GM12873 (cell line): ENCODE measurements around the gene SYNJ1.

Experiments used
- TF ChIP-seq, protein P1 (sequence below): IDR thresholded peaks from 2 replicates; pipeline ENCODE4 v1.5.1; 2012; ENCODE audit warnings: low read depth, mild to moderate bottlenecking, moderate library complexity, low read length, control low read depth; ENCODE audit not compliant: insufficient read depth; ENCODE audit errors: missing control alignments

The SYNJ1 gene

DNA sequence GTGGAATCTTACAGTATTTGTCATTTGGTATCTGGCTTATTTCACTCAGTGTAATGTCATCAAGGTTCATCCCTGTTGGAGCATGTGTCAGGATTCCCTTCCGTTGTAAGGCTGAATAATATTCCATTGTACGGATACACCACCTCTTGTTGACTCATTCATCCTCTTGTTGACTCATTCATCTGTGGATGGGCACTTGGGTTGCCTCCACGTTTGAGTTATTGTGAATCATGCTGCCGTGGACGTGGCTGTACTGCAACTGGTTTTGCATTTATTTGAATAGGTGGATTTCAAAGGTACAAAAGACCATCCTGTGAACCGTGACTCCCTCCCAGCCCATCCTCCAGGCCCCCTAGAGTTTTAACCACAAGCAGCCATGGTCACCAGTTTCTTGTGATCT lies 130.6 kb downstream of the SYNJ1 start:
- TF ChIP-seq, protein P1, sequence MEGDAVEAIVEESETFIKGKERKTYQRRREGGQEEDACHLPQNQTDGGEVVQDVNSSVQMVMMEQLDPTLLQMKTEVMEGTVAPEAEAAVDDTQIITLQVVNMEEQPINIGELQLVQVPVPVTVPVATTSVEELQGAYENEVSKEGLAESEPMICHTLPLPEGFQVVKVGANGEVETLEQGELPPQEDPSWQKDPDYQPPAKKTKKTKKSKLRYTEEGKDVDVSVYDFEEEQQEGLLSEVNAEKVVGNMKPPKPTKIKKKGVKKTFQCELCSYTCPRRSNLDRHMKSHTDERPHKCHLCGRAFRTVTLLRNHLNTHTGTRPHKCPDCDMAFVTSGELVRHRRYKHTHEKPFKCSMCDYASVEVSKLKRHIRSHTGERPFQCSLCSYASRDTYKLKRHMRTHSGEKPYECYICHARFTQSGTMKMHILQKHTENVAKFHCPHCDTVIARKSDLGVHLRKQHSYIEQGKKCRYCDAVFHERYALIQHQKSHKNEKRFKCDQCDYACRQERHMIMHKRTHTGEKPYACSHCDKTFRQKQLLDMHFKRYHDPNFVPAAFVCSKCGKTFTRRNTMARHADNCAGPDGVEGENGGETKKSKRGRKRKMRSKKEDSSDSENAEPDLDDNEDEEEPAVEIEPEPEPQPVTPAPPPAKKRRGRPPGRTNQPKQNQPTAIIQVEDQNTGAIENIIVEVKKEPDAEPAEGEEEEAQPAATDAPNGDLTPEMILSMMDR = no peak

DNA sequence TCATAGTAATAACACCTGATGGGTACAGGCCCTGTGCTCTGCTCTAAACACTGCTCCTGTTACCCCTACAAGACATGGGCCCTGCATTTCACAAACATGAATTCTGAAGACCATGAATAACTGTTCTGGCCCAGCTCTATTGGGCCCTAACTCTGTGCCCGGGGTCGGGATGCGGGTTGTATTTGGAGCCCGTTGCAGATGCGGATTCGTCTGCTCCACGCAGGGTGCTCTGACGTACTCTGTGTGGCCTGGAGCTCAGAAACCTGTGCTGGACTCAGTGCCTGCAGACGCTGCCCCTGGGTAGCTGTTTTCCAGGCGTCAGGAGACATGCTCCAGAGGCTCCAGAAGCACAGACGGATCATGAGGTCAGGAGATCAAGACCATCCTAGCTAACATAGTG lies 132.4 kb downstream of the SYNJ1 start:
- TF ChIP-seq, protein P1 = no peak

DNA sequence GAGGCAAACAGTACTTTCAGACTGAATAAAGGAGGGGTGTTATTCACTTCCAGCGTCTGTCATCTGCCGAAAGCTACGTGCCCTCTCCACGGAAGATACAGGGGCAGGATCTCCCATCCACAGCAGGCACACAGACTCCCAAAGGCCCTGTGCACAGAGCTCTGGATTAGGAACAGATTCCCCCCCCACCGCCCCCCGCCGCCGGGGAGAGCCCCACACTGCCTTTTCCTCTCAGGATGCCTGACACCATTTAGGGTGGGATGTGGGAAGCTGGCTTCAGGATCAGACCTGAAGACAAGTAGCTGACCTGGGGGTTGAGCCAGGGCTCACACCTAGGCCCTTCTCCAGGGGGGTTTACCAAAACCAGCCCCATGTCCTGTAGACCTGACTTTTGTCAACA lies 134.1 kb downstream of the SYNJ1 start:
- TF ChIP-seq, protein P1 = no peak

DNA sequence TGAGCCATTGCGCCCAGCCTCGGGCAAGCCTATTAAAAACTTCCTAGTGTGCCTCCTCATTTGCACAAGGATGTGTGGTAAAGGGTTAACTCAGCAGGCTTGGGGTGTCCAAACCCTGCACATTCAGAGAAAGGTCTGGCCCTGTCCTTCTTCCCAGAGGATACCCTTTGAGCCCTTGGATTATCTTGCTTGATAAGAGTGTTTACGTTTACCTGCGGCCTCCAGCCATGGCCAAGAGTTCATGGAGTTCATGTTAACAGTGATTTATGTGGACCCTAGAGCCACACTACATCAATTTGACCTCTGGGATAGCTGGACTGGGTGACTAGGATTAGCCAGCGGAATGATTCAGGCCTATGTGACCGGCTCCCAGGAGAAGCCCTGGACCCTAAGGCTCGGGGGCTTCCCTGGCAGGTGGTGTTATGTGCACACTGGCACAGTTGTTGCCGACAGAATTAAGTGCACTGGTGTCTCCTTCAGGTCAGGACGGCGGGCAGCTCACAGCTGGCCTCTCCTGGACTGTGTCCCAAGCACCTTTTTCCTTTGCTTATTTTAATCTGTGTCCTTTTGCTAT lies 134.8 kb downstream of the SYNJ1 start:
- TF ChIP-seq, protein P1 = no peak

DNA sequence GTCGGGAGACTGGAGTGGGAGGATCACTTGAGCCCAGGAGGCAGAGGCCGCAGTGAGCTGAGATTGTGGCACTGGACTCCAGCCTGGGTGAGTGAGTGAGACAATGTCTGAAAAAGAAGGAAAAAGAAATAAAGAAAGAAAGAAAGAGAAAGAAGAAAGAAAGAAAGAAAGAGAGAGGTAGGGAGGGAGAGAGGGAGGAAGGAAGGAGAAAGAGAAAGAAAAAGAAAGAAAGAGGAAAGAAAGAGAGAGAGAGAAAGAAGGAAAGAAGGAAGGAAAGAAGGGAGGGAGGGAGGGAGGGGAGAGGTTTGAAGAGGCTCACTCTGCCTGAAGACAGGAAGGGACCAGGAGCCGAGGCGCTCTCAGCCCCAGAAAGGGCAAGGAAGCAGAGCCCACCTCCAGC lies 137.7 kb downstream of the SYNJ1 start:
- TF ChIP-seq, protein P1 = no peak

DNA sequence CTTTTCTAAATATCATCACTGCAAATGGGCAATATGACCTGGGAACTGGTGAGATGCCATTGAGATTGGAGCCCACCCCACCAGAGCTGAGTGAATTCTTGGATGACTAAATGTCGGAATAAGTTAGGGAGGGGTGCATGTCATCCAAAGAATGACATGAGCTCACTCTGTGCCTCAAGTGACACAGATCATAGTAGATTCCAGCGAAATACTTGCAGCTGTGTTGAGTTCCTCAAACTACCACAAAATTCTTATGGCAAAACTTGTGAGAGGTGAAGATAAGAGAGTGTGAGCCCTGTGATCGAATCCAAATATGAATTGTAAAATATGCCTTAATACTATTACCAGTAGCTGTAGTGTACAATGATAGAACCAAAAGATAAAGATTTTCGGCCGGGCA lies 140.2 kb downstream of the SYNJ1 start:
- TF ChIP-seq, protein P1 = no peak

DNA sequence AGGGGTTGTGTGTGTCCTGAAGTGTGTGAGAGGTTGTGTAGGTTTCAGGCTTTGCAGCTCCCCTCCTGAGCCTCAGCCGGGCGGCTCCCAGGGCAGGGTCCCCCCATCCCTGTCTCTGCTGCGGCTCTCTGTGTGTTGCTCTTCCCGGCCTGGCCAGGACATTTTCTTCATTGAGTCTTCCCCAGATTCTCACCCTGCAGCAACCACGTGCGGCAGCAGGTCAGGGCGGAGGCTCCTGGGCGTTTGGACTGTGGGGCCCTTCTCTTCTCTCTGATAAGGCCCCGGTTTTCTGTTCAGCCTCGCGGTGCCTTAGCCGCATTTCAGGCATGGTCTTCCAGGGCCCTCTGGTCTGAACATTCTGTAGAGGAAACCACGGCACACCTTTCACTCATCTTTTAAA lies 140.7 kb downstream of the SYNJ1 start:
- TF ChIP-seq, protein P1 = no peak
